ENCODE results near the gene KAT6B.

The KAT6B gene

GRCh38 chr10:75070961-75071428 is 244.6 kb downstream of the KAT6B start:
- DNase-seq (ENCODE audit: low spot score): no peak

- no peak for DNase-seq (ENCODE audit: low spot score)
Measured at GRCh38 chr10:75071756-75072155, 245.4 kb downstream of the KAT6B start.

DNA sequence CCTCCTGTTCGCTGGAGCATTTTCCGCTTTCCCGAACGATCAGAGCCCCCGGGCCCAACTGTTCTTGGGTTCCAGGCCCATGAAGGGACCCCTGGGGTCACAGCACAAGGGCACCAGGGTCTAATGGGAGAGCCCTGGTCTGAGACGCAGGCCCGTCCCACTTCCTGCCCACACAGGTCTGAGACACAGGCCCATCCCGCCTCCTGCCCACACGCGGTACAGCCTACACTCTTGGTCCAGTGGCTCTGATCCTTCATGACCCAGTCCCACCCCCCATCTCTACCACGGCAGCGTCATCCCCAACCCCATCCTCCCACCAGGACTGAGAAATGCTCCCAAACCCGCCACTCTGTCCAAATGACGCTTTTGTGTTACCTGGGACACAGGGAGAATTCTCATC is 246.3 kb downstream of the KAT6B start:
- no peak for DNase-seq (ENCODE audit: low spot score)

- DNase-seq (ENCODE audit: low spot score): no peak
Measured at GRCh38 chr10:75073442-75073841, 247.0 kb downstream of the KAT6B start.

DNA sequence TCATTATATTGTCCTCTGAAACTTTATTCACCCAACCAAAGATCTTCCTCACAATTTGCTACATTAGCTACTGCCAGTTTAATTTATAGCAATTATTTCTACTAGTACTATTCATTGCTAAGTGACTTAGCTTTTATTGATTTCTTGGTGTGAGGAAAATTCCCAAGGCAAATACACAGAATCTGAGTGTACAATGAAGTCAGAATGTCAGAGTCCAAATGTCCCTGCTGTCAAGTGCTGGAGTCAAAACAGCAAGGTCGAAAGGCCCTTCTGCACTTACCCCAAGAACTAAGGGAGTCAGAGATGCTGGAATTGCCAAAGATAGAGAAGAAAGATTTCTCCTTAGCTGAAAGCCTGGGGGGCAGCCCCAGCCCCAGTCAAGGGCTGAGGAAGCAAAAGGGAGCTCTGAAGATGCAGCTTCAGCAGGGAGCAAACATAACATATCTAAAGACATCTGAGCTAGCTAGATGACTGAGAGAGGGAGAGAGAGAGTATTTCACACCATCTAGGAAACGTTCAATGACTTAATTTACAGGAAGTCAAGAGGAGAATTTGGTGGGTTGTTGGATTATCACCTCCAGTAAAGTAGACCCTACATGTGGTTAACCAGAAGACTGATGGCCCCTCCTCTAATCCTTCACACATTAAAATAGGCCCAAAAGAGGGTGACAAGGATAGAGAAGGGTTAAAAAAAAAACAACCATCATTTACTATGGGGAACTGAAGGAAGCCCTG is 248.5 kb downstream of the KAT6B start:
- no peak for DNase-seq (ENCODE audit: low spot score)

- DNase-seq (ENCODE audit: low spot score): no peak
Measured at GRCh38 chr10:75076348-75076747, 249.9 kb downstream of the KAT6B start.

- DNase-seq (ENCODE audit: low spot score): no peak
Measured at GRCh38 chr10:75079436-75080083, 253.2 kb downstream of the KAT6B start.

DNA sequence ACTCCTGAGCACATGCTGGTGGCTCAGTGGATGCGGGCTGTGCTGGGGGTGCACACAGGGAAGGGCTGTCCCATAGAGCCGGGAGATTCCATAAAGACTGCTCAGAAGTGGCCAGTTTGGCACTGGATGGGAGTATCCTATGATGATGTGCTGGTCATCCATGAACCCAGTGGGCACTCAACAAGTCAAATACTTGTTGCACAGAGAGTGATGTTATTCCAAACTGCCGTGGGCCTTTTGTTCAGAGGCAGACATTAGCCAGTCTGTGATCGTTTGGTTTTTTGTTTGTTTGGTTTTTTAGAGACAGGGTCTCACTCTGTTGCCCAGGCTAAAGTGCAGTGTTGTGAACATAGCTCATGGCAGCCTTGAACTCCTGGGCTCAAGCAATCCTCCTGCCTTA is 254.2 kb downstream of the KAT6B start:
- no peak for DNase-seq (ENCODE audit: low spot score)

GRCh38 chr10:75081379-75081778 is 255.0 kb downstream of the KAT6B start:
- DNase-seq (ENCODE audit: low spot score): no peak
